DND-41 (cell line): ENCODE measurements around the gene KRTAP1-4.
"Not testable (repeated sequence)": the region's sequence is repeated elsewhere in the genome, so short reads cannot be mapped to it uniquely, and the experiment has no call there.

Experiments
- CTCF ChIP-seq: IDR thresholded peaks from 2 replicates; pipeline ENCODE4 v1.5.1; 2012; ENCODE audit warnings: borderline replicate concordance, low read length, moderate library complexity, mild to moderate bottlenecking; ENCODE audit not compliant: poor library complexity, severe bottlenecking; ENCODE audit errors: extremely low read depth
- EZH2 ChIP-seq: IDR thresholded peaks from 3 replicates; pipeline ENCODE4 v1.6.1; 2012; ENCODE audit warnings: borderline replicate concordance, low read depth, mild to moderate bottlenecking, moderate library complexity, low read length, inconsistent platforms; ENCODE audit not compliant: severe bottlenecking

DNA sequence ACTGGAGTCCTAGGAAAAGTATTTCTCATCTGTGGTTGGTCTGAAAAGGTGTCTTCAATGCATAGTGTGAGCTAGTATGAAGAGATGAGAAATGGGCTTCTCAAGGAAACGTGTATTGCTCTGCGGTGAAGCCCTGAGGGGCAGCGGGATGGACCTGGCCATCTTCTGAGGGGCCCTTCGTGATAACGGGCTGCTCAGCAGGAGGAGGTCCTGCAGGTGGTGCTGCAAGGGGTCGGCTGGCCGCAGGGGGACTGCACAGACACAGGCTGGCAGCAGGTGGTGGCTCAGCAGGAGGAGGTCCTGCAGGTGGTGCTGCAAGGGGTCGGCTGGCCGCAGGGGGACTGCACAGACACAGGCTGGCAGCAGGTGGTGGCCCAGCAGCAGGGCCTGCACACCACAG lies 24.6 kb upstream of the KRTAP1-4 start:
- not testable (repeated sequence) for TF ChIP-seq CTCF, EZH2
